Gastroesophageal sphincter (tissue), 3 donors: Measurements from ENCODE around the gene NEK10.

ENCODE experiments used
- POLR2A ChIP-seq, 2 donors: fragments of 450-650 bp; IDR thresholded peaks; one replicate each; pipeline ENCODE4 v1.6.1; 2017; ENCODE audit warnings: antibody characterized with exemption in 2 of 2, mild to moderate bottlenecking in 2 of 2, moderate library complexity in 1 of 2
- TF ChIP-seq, protein P1 (sequence below), 4 experiments: fragments of 200-600 bp in 2 of 4; fragments of 450-650 bp in 2 of 4; sonication (generic) in 1 of 4; IDR thresholded peaks; one replicate each; pipeline ENCODE4 v1.5.1; 2017 to 2019; ENCODE audit warnings: antibody characterized with exemption in 4 of 4, mild to moderate bottlenecking in 2 of 4, moderate library complexity in 2 of 4

- TF ChIP-seq, protein P1, sequence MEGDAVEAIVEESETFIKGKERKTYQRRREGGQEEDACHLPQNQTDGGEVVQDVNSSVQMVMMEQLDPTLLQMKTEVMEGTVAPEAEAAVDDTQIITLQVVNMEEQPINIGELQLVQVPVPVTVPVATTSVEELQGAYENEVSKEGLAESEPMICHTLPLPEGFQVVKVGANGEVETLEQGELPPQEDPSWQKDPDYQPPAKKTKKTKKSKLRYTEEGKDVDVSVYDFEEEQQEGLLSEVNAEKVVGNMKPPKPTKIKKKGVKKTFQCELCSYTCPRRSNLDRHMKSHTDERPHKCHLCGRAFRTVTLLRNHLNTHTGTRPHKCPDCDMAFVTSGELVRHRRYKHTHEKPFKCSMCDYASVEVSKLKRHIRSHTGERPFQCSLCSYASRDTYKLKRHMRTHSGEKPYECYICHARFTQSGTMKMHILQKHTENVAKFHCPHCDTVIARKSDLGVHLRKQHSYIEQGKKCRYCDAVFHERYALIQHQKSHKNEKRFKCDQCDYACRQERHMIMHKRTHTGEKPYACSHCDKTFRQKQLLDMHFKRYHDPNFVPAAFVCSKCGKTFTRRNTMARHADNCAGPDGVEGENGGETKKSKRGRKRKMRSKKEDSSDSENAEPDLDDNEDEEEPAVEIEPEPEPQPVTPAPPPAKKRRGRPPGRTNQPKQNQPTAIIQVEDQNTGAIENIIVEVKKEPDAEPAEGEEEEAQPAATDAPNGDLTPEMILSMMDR (IDR thresholded peaks at IDR 0.05), result no peak
- TF ChIP-seq POLR2A (IDR thresholded peaks at IDR 0.05), result no peak
Measured at GRCh38 chr3:27244374-27244773, 124.8 kb downstream of the NEK10 start.
